ENCODE results near the gene BTRC. TPM values are rescaled to one million over a fixed set of nuclear protein-coding genes. Genes with fewer than 3 reads are reported as not detected.

The BTRC gene
- polyA plus RNA-seq, 2 of the 4 experiments (the other 2 are of a cell fraction), result 8.0 to 23.1 TPM

- H3K4me3 ChIP-seq, result peak overlapping the region; percentile 63
- CTCF ChIA-PET, result interaction anchor here (0.6 to 6.6 kb wide), 52 partner anchors 9 to 601 kb away, joined by 3 to 136 read pairs (median 4); partner anchors contain the start of genes DPCD and POLL
- POLR2A ChIA-PET, result interaction anchor here (0.7 to 1.6 kb wide), 3 partner anchors 18 to 356 kb away, joined by 3 to 9 read pairs (median 7); partner anchors contain the start of genes DPCD and POLL
- peak overlapping the region; percentile 81 to 92 for H3K27ac ChIP-seq
- WGBS (ENCODE audit: missing lambda C conversion rate), result 7% methylated on average over 25 of the region's 56 CpGs
- DNase-seq (ENCODE audit: low read depth in 1 of 2, low spot score in 1 of 2) (peak; percentile 69 to 88), ATAC-seq (peak; percentile 69 to 88), FAIRE-seq (no peak)
- peaks cover 13% of the 10 kb centered on the region; the same call in 2 of the 3 replicates for H3K9me3 ChIP-seq
- peaks cover 10% of the 10 kb centered on the region; the same call in 2 of the 3 replicates for H3K4me1 ChIP-seq
- H3K4me2 ChIP-seq, result peak overlapping the region; percentile 95
- TF ChIP-seq KDM5A (IDR thresholded peaks at IDR 0.05) (no peak), MYC (IDR thresholded peaks at IDR 0.05; ENCODE audit: borderline replicate concordance, low read length) (no peak; the same call in 1 of the 2 replicates), ZNF302 (CRISPR knock-in tag; IDR thresholded peaks at IDR 0.05) (no peak), MAFK (IDR thresholded peaks at IDR 0.05; ENCODE audit: partially characterized antibody) (no peak), RARB (CRISPR knock-in tag; IDR thresholded peaks at IDR 0.05) (no peak), ZC3H11A (IDR thresholded peaks at IDR 0.05) (no peak), FOSL2 (IDR thresholded peaks at IDR 0.05) (no peak), FOSL2 (CRISPR knock-in tag; IDR thresholded peaks at IDR 0.05) (no peak), CTCF (IDR thresholded peaks at IDR 0.05) (peak; percentile 93), RAD21 (conservative IDR thresholded peaks at IDR 0.05 in 1 of 2, IDR thresholded peaks at IDR 0.05 in 1 of 2) (peak; percentile 75 to 96), CBX8 (IDR thresholded peaks at IDR 0.05) (no peak), HOXB13 (CRISPR knock-in tag; IDR thresholded peaks at IDR 0.05; ENCODE audit: low read depth) (no peak), ELK1 (IDR thresholded peaks at IDR 0.05; ENCODE audit: low read depth, low read length) (no peak), HES2 (IDR thresholded peaks at IDR 0.05) (no peak), NPAS2 (CRISPR knock-in tag; IDR thresholded peaks at IDR 0.05; ENCODE audit: borderline replicate concordance) (no peak), ATOH8 (CRISPR knock-in tag; IDR thresholded peaks at IDR 0.05; ENCODE audit: low read depth) (no peak), TFCP2L1 (CRISPR knock-in tag; IDR thresholded peaks at IDR 0.05) (no peak), HOXB5 (CRISPR knock-in tag; IDR thresholded peaks at IDR 0.05) (no peak), HMGXB4 (CRISPR knock-in tag; IDR thresholded peaks at IDR 0.05; ENCODE audit: borderline replicate concordance) (no peak; the same call in 1 of the 2 replicates), MAX (IDR thresholded peaks at IDR 0.05) (peak; percentile 54; the same call in 1 of the 2 replicates), FOSB (CRISPR knock-in tag; IDR thresholded peaks at IDR 0.05) (no peak), POLR2AphosphoS2 (conservative IDR thresholded peaks at IDR 0.05; ENCODE audit: low read length) (no peak), EHF (CRISPR knock-in tag; IDR thresholded peaks at IDR 0.05) (no peak), GATA3 (IDR thresholded peaks at IDR 0.05; ENCODE audit: borderline replicate concordance) (no peak), JUNB (IDR thresholded peaks at IDR 0.05) (no peak), CHD4 (IDR thresholded peaks at IDR 0.05; ENCODE audit: borderline replicate concordance) (no peak), HOXA7 (CRISPR knock-in tag; IDR thresholded peaks at IDR 0.05) (no peak), REST (IDR thresholded peaks at IDR 0.05) (no peak)
Measured at GRCh38 chr10:101569622-101570427, 215.9 kb downstream of the BTRC start.

Data from A549 (cell line).